Epithelial cell of proximal tubule (primary cell): ENCODE data around the gene ATRNL1. TPM values are rescaled to one million over a fixed set of nuclear protein-coding genes. Genes with fewer than 3 reads are reported as not detected.

Experiments used
- DNase-seq: peaks from one replicate; pipeline ENCODE4 v3.0.0-alpha.2; 2011; ENCODE audit warnings: low read depth
- H3K4me3 ChIP-seq: 2 replicates; pipeline ENCODE4 v1.5.1; 2011; ENCODE audit warnings: low read depth, mild to moderate bottlenecking, low read length
- CTCF ChIP-seq: conservative IDR thresholded peaks from 2 replicates; pipeline ENCODE4 v1.5.1; 2012; ENCODE audit warnings: low read depth, mild to moderate bottlenecking, low read length
- total RNA-seq: library from RNA; depleted of rRNA; stranded (reverse); fragments of >200 nt; gene quantifications from 2 replicates; pipeline ENCODE4 v1.2.3, GENCODE V29; 2015

The ATRNL1 gene
- total RNA-seq, 1 donor from 2014 or later, result 12.4 TPM

GRCh38 chr10:115935731-115936130, 842.6 kb downstream of the ATRNL1 start:
- no peak overlapping the region for H3K4me3 ChIP-seq
- no peak for DNase-seq
- TF ChIP-seq CTCF, result no peak

GRCh38 chr10:115936926-115937767, 844.0 kb downstream of the ATRNL1 start:
- no peak overlapping the region for H3K4me3 ChIP-seq
- DNase-seq, result no peak
- TF ChIP-seq CTCF, result no peak

- TF ChIP-seq CTCF, result no peak
- no peak for DNase-seq
These were observed 844.5 kb downstream of the ATRNL1 start for GRCh38 chr10:115937768-115938056.

GRCh38 chr10:115939101-115939854, 846.1 kb downstream of the ATRNL1 start:
- DNase-seq, result no peak
- no peak overlapping the region for H3K4me3 ChIP-seq
- TF ChIP-seq CTCF, result no peak

More at GRCh38 chr10:115937768-115938056, 844.5 kb downstream of the ATRNL1 start:
- H3K4me3 ChIP-seq, result no peak overlapping the region

GRCh38 chr10:115941361-115941771, 848.2 kb downstream of the ATRNL1 start:
- DNase-seq, result no peak
- no peak overlapping the region for H3K4me3 ChIP-seq
- TF ChIP-seq CTCF, result no peak

GRCh38 chr10:115942101-115942500, 848.9 kb downstream of the ATRNL1 start:
- no peak for DNase-seq
- H3K4me3 ChIP-seq, result no peak overlapping the region
- TF ChIP-seq CTCF, result no peak

GRCh38 chr10:115944538-115944937, 851.4 kb downstream of the ATRNL1 start:
- no peak overlapping the region for H3K4me3 ChIP-seq
- TF ChIP-seq CTCF, result no peak
- DNase-seq, result no peak
